Measurements from ENCODE around the gene KCTD20. TPM values are rescaled to one million over a fixed set of nuclear protein-coding genes. Genes with fewer than 3 reads are reported as not detected.

KCTD20 gene
- total and polyA plus RNA-seq, 2 of the 13 experiments (the other 11 are each of a cell fraction or from before 2014, with no cell fraction given): 52.7 to 67.1 TPM

GRCh38 chr6:36423101-36423824 is 19.5 kb upstream of the KCTD20 start (continued):
- no peak for TF ChIP-seq CENPT (CRISPR knock-in tag; IDR thresholded peaks at IDR 0.05; ENCODE audit: low read depth)
- no peak for TF ChIP-seq ZNF253 (CRISPR knock-in tag; IDR thresholded peaks at IDR 0.05; ENCODE audit: borderline replicate concordance)
- TF ChIP-seq ZNF343 (CRISPR knock-in tag; IDR thresholded peaks at IDR 0.05): no peak
- TF ChIP-seq NFYB (CRISPR knock-in tag; IDR thresholded peaks at IDR 0.05): peak; percentile 88
- TF ChIP-seq ZNF292 (CRISPR knock-in tag; IDR thresholded peaks at IDR 0.05; ENCODE audit: borderline replicate concordance, low read depth): no peak
- no peak for TF ChIP-seq NFIB (CRISPR knock-in tag; IDR thresholded peaks at IDR 0.05; ENCODE audit: borderline replicate concordance)
- peak; percentile 90 for TF ChIP-seq HOXA3 (CRISPR knock-in tag; IDR thresholded peaks at IDR 0.05)
- TF ChIP-seq GATAD1 (CRISPR knock-in tag; IDR thresholded peaks at IDR 0.05): peak; percentile 65
- no peak; the same call in 1 of the 2 replicates for TF ChIP-seq CENPBD1 (CRISPR knock-in tag; IDR thresholded peaks at IDR 0.05; ENCODE audit: borderline replicate concordance, low read depth)
- no peak for TF ChIP-seq ZSCAN12 (CRISPR knock-in tag; IDR thresholded peaks at IDR 0.05)
- TF ChIP-seq SOX13 (IDR thresholded peaks at IDR 0.05): no peak; the same call in 1 of the 2 replicates
- peak in 1 of 2 experiments; percentile 69; a peak in 2 of 4 replicates for TF ChIP-seq SOX13 (CRISPR knock-in tag; conservative IDR thresholded peaks at IDR 0.05 in 1 of 2, IDR thresholded peaks at IDR 0.05 in 1 of 2)
- TF ChIP-seq GABPA (IDR thresholded peaks at IDR 0.05; ENCODE audit: low read depth, low read length): no peak
- no peak for TF ChIP-seq GABPA (CRISPR knock-in tag; IDR thresholded peaks at IDR 0.05; ENCODE audit: low read depth)
- peak; percentile 95 for TF ChIP-seq KDM2A (CRISPR knock-in tag; IDR thresholded peaks at IDR 0.05; ENCODE audit: borderline replicate concordance, low read depth)
- peak; percentile 34; the same call in 1 of the 2 replicates for TF ChIP-seq ZNF451 (CRISPR knock-in tag; IDR thresholded peaks at IDR 0.05)
- TF ChIP-seq ZNF367 (CRISPR knock-in tag; IDR thresholded peaks at IDR 0.05; ENCODE audit: borderline replicate concordance): no peak
- TF ChIP-seq ZNF713 (CRISPR knock-in tag; IDR thresholded peaks at IDR 0.05): no peak
- no peak for TF ChIP-seq ELK4 (CRISPR knock-in tag; IDR thresholded peaks at IDR 0.05; ENCODE audit: borderline replicate concordance)
- no peak for TF ChIP-seq RARA (CRISPR knock-in tag; IDR thresholded peaks at IDR 0.05)
- no peak for TF ChIP-seq ZFP82 (CRISPR knock-in tag; IDR thresholded peaks at IDR 0.05; ENCODE audit: borderline replicate concordance)
- peak; percentile 57 for TF ChIP-seq MED1 (CRISPR knock-in tag; IDR thresholded peaks at IDR 0.05)
- peak; percentile 45; the same call in 1 of the 2 replicates for TF ChIP-seq HES4 (CRISPR knock-in tag; IDR thresholded peaks at IDR 0.05; ENCODE audit: borderline replicate concordance)
- TF ChIP-seq ZNF562 (CRISPR knock-in tag; IDR thresholded peaks at IDR 0.05; ENCODE audit: borderline replicate concordance): no peak
- TF ChIP-seq HNF4G (IDR thresholded peaks at IDR 0.05; ENCODE audit: borderline replicate concordance, low read depth, low read length): no peak
- TF ChIP-seq HNF4G (CRISPR knock-in tag; IDR thresholded peaks at IDR 0.05; ENCODE audit: borderline replicate concordance, low read depth): no peak
- TF ChIP-seq CCAR2 (optimal IDR thresholded peaks at IDR 0.05; ENCODE audit: low read depth, low read length): no peak
- TF ChIP-seq DDIT3 (CRISPR knock-in tag; IDR thresholded peaks at IDR 0.05): no peak
- no peak for TF ChIP-seq SCMH1 (CRISPR knock-in tag; IDR thresholded peaks at IDR 0.05; ENCODE audit: borderline replicate concordance)

Measured in HepG2 (cell line).